ENCODE measurements around the gene TTL. TPM values are rescaled to one million over a fixed set of nuclear protein-coding genes. Genes with fewer than 3 reads are reported as not detected.

TTL gene
- total RNA-seq, 2 donors from 2014 or later, result 30.9 to 35.9 TPM

DNA sequence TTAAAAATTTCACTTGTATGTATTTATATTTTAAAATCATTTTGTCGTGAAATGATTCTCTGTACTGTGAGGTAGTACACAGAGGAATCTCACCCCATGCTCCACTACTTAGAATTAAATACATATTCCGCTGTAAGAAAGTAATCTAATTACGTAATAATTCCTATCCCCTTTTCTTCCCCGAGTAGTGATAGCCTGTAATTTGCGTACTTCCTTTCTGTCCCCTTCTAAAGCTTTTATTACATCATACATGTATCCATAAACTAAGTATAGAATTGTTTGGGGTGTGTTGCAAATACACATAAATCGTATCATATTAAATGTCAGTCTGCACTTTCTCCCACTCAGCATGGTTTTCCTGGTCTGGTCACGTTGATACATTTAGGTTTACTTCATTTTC lies 90.0 kb downstream of the TTL start:
- TF ChIP-seq, protein P1, sequence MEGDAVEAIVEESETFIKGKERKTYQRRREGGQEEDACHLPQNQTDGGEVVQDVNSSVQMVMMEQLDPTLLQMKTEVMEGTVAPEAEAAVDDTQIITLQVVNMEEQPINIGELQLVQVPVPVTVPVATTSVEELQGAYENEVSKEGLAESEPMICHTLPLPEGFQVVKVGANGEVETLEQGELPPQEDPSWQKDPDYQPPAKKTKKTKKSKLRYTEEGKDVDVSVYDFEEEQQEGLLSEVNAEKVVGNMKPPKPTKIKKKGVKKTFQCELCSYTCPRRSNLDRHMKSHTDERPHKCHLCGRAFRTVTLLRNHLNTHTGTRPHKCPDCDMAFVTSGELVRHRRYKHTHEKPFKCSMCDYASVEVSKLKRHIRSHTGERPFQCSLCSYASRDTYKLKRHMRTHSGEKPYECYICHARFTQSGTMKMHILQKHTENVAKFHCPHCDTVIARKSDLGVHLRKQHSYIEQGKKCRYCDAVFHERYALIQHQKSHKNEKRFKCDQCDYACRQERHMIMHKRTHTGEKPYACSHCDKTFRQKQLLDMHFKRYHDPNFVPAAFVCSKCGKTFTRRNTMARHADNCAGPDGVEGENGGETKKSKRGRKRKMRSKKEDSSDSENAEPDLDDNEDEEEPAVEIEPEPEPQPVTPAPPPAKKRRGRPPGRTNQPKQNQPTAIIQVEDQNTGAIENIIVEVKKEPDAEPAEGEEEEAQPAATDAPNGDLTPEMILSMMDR (IDR thresholded peaks at IDR 0.05), result no peak

DNA sequence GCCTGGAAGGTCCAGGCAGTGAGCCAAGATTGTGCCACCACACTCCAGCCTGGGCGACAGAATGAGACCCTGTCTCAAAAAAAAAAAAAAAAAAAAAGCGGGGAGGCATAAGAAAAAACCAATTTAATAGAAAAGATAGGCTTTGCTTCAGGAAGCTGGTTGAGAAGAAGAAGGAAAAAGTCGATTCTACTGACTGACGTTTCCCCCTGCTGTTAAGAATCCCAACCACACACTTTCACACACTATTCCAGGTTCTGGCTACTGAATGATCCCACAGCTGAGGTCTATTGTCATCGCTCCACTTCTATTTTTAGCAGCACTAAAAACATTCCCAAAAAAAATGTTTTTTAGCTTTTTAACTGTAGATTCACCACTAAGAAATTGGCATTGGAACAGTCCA lies 95.8 kb downstream of the TTL start:
- H3K4me3 ChIP-seq, result no peak overlapping the region
- no peak for DNase-seq (ENCODE audit: low spot score)
- TF ChIP-seq, protein P1 (IDR thresholded peaks at IDR 0.05), result no peak
- no peak overlapping the region for H3K27ac ChIP-seq
- ATAC-seq (ENCODE audit: insufficient number of reproducible peaks, low FRiP score, low read depth), result no peak
- H3K27me3 ChIP-seq (replicated peaks; ENCODE audit: insufficient read depth), result no peaks in the 10 kb centered on the region
- peaks cover 20% of the 10 kb centered on the region for H3K36me3 ChIP-seq
- no peaks in the 10 kb centered on the region for H3K9me3 ChIP-seq
- no peaks in the 10 kb centered on the region for H3K4me1 ChIP-seq (ENCODE audit: control insufficient read depth in 1 of 2, low read depth in 2 of 2)

More for the DNA sequence above, 90.0 kb downstream of the TTL start:
- DNase-seq (ENCODE audit: low spot score) (no peak), ATAC-seq (ENCODE audit: insufficient number of reproducible peaks, low FRiP score, low read depth) (no peak)
- Histone ChIP-seq H3K4me1 (ENCODE audit: control insufficient read depth in 1 of 2, low read depth in 2 of 2) (no peaks in the 10 kb centered on the region), H3K4me3 (no peak overlapping the region), H3K36me3 (peaks cover 66% of the 10 kb centered on the region), H3K27me3 (replicated peaks; ENCODE audit: insufficient read depth) (no peaks in the 10 kb centered on the region), H3K9me3 (no peaks in the 10 kb centered on the region), H3K27ac (no peak overlapping the region)

DNA sequence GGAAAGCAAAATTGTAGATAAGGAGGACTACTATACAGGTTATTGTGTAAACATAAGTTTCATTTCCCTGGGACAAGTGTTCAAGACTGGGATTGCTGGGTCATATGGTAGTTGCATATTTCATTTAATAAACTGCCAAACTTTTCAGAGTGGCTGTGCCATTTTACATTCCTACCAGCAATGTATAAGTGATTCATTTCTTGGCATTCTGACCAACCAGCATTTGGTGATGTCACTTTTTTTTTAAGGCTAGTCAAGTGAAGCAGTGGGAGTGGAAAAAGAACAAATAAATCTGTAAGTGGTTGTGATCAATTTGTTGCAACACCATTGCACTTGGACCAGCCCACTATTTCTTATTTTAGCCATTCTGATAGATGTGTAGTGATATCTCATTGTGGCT lies 97.3 kb downstream of the TTL start:
- no peak for ATAC-seq (ENCODE audit: insufficient number of reproducible peaks, low FRiP score, low read depth)
- Histone ChIP-seq H3K4me3 (no peak overlapping the region), H3K27ac (no peak overlapping the region), H3K27me3 (replicated peaks; ENCODE audit: insufficient read depth) (no peaks in the 10 kb centered on the region), H3K4me1 (ENCODE audit: control insufficient read depth in 1 of 2, low read depth in 2 of 2) (no peaks in the 10 kb centered on the region), H3K36me3 (peaks cover 12% of the 10 kb centered on the region), H3K9me3 (no peaks in the 10 kb centered on the region)
- DNase-seq (ENCODE audit: low spot score), result no peak
- TF ChIP-seq, protein P1 (IDR thresholded peaks at IDR 0.05), result no peak

DNA sequence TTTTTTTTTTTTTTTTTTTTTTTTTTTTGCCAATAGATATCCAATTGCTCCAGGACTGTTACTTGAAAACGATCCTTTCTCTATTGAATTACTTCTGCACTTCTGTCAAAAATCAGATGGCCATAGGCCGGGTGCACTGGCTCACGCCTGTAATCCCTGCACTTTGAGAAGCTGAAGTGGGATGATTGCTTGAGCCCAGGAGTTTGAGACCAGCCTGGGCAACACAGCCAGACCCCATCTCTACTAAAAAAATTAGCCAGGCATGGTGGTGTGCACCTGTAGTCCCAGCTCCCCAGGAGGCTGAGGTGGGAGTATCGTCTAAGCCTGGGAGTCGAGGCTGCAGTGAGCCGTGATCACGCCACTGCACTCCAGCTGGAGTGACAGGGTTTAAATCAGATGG lies 98.1 kb downstream of the TTL start:
- no peak for DNase-seq (ENCODE audit: low spot score)
- Histone ChIP-seq H3K36me3 (peaks cover 4% of the 10 kb centered on the region), H3K27me3 (replicated peaks; ENCODE audit: insufficient read depth) (no peaks in the 10 kb centered on the region), H3K4me1 (ENCODE audit: control insufficient read depth in 1 of 2, low read depth in 2 of 2) (peaks cover 2 to 4% of the 10 kb centered on the region in 2 donors), H3K27ac (no peak overlapping the region), H3K9me3 (no peaks in the 10 kb centered on the region), H3K4me3 (no peak overlapping the region)
- ATAC-seq (ENCODE audit: insufficient number of reproducible peaks, low FRiP score, low read depth), result no peak
- TF ChIP-seq, protein P1 (IDR thresholded peaks at IDR 0.05), result no peak

DNA sequence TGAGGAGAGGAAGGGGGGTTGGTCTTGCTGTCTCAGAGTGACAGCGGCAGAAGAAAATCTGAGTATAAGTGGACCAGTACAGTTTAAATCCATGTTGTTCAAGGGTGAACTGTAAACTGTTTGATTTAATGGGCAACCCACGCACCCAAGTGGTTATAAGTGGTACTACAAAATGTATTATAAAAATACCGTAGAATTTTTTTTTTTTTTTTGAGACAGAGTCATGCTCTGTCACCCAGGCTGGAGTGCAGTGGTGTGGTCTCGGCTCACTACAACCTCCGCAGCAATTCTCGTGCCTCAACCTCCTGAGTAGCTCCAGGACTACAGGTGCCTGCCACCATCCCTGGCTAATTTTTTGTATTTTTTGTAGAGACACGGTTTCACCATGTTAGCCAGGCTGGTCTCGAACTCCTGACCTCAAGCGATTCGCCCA lies 100.4 kb downstream of the TTL start:
- peaks cover 6 to 15% of the 10 kb centered on the region in 2 donors for H3K4me1 ChIP-seq (ENCODE audit: control insufficient read depth in 1 of 2, low read depth in 2 of 2)
- TF ChIP-seq, protein P1 (IDR thresholded peaks at IDR 0.05), result peak; percentile 66
- ATAC-seq (ENCODE audit: insufficient number of reproducible peaks, low FRiP score, low read depth), result no peak
- H3K27me3 ChIP-seq (replicated peaks; ENCODE audit: insufficient read depth), result no peaks in the 10 kb centered on the region
- H3K4me3 ChIP-seq, result no peak overlapping the region
- H3K36me3 ChIP-seq, result peaks cover 4% of the 10 kb centered on the region
- no peaks in the 10 kb centered on the region for H3K9me3 ChIP-seq
- H3K27ac ChIP-seq, result no peak overlapping the region
- no peak for DNase-seq (ENCODE audit: low spot score)

Measured in thoracic aorta (tissue), 2 donors.